RWPE2 (cell line): ENCODE results near the gene VWF.
"Not testable (repeated sequence)": the region's sequence is repeated elsewhere in the genome, so short reads cannot be mapped to it uniquely, and the experiment has no call there.

Experiments used
- ATAC-seq: fragments of 200-7000 bp; cut with Tn5 transposase; 3 replicates; pipeline ENCODE4 v1.9.1; 2021; ENCODE audit warnings: low read depth
- DNase-seq: peaks from one replicate; pipeline ENCODE4 v3.0.0-alpha.2; 2020; ENCODE audit warnings: low spot score
- H3K27ac ChIP-seq: fragments of 450-650 bp; 2 replicates; pipeline ENCODE4 v1.5.1; 2017; ENCODE audit warnings: mild to moderate bottlenecking; ENCODE audit not compliant: poor library complexity, severe bottlenecking
- H3K27me3 ChIP-seq: fragments of 250-450 bp; sonication (Bioruptor Pico); 2 replicates; pipeline ENCODE4 v1.5.1; 2021; ENCODE audit warnings: mild to moderate bottlenecking, moderate library complexity; ENCODE audit not compliant: insufficient read depth, poor library complexity, severe bottlenecking
- H3K36me3 ChIP-seq: fragments of 250-450 bp; sonication (Bioruptor Pico); 2 replicates; pipeline ENCODE4 v1.5.1; 2020; ENCODE audit warnings: low read depth, mild to moderate bottlenecking, moderate library complexity
- H3K4me1 ChIP-seq: fragments of 250-450 bp; sonication (Bioruptor Pico); 2 replicates; pipeline ENCODE4 v1.5.1; 2021; ENCODE audit warnings: mild to moderate bottlenecking, moderate library complexity; ENCODE audit not compliant: insufficient read depth, poor library complexity, severe bottlenecking
- H3K4me3 ChIP-seq: fragments of 250-450 bp; sonication (Bioruptor Pico); 2 replicates; pipeline ENCODE4 v1.5.1; 2021; ENCODE audit warnings: mild to moderate bottlenecking, moderate library complexity; ENCODE audit not compliant: severe bottlenecking
- H3K9me3 ChIP-seq: fragments of 250-450 bp; sonication (Bioruptor Pico); 2 replicates; pipeline ENCODE4 v1.5.1; 2021; ENCODE audit warnings: mild to moderate bottlenecking, moderate library complexity; ENCODE audit not compliant: severe bottlenecking
- CTCF ChIP-seq: fragments of 450-650 bp; IDR thresholded peaks from one replicate; pipeline ENCODE4 v1.5.1; 2017; ENCODE audit warnings: mild to moderate bottlenecking, moderate library complexity; ENCODE audit not compliant: poor library complexity, severe bottlenecking

Gene VWF

GRCh38 chr12:6146509-6146908, 22.0 kb upstream of the VWF start:
- ATAC-seq (no peak), DNase-seq (no peak)
- Histone ChIP-seq H3K4me1 (no peaks in the 10 kb centered on the region), H3K27ac (no peak overlapping the region), H3K36me3 (no peaks in the 10 kb centered on the region), H3K27me3 (no peaks in the 10 kb centered on the region), H3K4me3 (no peak overlapping the region), H3K9me3 (no peaks in the 10 kb centered on the region)
- no peak for TF ChIP-seq CTCF

- TF ChIP-seq CTCF: no peak
- no peaks in the 10 kb centered on the region for H3K4me1 ChIP-seq
- no peak for ATAC-seq
Measured at GRCh38 chr12:6145564-6145963, 21.1 kb upstream of the VWF start.

GRCh38 chr12:6143303-6143675, 18.8 kb upstream of the VWF start:
- DNase-seq: no peak
- TF ChIP-seq CTCF: no peak
- H3K4me1 ChIP-seq: no peaks in the 10 kb centered on the region
- no peaks in the 10 kb centered on the region for H3K36me3 ChIP-seq
- no peaks in the 10 kb centered on the region for H3K27me3 ChIP-seq
- H3K27ac ChIP-seq: no peak overlapping the region
- no peak for ATAC-seq
- no peaks in the 10 kb centered on the region for H3K9me3 ChIP-seq
- no peak overlapping the region for H3K4me3 ChIP-seq

More at GRCh38 chr12:6145564-6145963, 21.1 kb upstream of the VWF start:
- Histone ChIP-seq H3K9me3 (no peaks in the 10 kb centered on the region), H3K27me3 (no peaks in the 10 kb centered on the region), H3K27ac (no peak overlapping the region), H3K4me3 (no peak overlapping the region), H3K36me3 (no peaks in the 10 kb centered on the region)
- no peak for DNase-seq

- not testable (repeated sequence) for H3K27ac ChIP-seq, DNase-seq, H3K9me3 ChIP-seq, H3K4me3 ChIP-seq, H3K4me1 ChIP-seq, ATAC-seq, H3K36me3 ChIP-seq, H3K27me3 ChIP-seq
Measured at GRCh38 chr12:6142368-6143302, 18.2 kb upstream of the VWF start.

GRCh38 chr12:6141731-6142367, 17.4 kb upstream of the VWF start:
- not testable (repeated sequence) for H3K27me3 ChIP-seq

More at GRCh38 chr12:6141731-6142367, 17.4 kb upstream of the VWF start:
- H3K4me3 ChIP-seq, ATAC-seq, H3K36me3 ChIP-seq, H3K9me3 ChIP-seq, H3K27ac ChIP-seq, H3K4me1 ChIP-seq: not testable (repeated sequence)
- DNase-seq: peak; percentile 15
